Glomerular visceral epithelial cell (primary cell): ENCODE data around the gene PLXNA4.

Experiments
- DNase-seq: peaks from one replicate; pipeline ENCODE4 v3.0.0-alpha.2; 2016; ENCODE audit errors: extremely low spot score

The PLXNA4 gene

DNA sequence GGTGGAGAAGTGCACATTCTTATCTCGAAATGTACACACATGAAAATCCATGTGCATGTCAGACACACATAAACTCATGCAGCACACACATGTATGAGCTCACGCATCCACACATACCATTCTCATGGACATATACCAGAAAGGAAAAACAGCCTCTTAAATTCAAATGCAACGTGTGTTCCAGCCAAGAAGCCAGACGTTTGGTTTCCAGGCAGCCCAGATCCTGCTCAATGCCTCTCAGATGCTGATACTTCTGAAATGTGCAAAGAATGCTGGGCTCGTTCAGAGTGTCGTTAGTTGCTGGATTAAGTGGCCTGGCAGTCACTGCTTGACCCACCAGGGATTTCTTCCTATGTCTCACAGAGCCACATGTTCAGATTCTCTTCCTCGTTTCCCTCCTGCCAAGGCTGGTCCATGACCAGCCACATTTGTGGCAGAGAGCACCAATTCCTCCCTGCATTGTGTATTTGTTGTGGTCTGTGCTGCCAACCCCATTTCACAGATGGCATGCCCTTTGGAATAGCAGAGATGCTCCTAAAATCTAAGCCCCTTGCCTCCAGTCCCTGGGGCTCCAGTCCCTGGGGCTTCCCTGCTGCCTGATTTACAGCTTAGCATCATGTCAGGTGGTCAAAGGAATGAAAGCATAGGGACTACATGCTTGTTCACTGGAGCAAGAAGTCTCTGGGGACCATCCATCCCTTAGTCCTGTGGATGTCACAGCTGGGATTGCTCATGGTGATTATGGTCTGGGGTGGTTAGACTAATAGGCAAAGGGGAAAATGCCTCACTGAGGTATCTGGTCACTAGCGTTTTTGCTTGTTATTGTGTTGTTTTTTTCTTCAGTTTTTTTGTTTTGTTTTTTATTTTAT is 426.6 kb downstream of the PLXNA4 start:
- DNase-seq = no peak

DNA sequence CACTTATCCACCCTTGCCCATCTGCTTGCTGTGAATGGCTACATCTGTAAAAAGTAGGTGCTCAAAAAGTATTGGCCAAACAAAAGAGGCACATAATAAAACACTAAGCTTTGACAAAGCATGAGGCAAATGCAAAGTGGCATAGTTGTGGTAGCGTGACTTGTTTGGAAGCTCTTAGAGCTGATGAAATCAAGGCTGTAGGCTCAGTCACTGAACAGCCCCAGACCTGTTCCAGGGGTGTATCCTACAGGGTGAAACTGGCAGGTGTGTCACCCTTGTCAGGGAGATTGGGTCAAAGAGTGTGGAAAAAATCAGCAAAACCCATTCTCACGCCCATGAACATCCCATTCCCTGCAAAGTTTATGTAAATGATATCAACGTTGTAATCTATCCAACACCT is 427.4 kb downstream of the PLXNA4 start:
- DNase-seq = no peak

DNA sequence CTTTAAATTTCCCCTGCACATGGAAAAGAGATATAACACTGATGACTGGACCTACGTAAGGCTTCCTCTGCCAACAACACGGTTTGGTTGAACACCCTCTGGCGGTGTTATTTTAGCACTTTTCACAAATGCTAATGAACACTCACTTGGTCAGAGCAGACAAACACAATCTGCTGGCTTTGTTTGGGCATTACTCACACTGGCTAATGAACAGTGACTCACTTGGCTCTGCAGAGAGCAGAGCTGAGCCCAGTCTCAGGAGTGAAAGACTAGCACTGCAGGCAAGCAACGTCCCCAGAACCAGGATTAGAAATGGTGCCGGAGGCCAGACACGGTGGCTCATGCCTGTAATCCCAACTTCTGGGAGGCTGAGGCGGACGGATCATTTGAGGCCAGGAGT is 430.8 kb downstream of the PLXNA4 start:
- peak; percentile 35 for DNase-seq

DNA sequence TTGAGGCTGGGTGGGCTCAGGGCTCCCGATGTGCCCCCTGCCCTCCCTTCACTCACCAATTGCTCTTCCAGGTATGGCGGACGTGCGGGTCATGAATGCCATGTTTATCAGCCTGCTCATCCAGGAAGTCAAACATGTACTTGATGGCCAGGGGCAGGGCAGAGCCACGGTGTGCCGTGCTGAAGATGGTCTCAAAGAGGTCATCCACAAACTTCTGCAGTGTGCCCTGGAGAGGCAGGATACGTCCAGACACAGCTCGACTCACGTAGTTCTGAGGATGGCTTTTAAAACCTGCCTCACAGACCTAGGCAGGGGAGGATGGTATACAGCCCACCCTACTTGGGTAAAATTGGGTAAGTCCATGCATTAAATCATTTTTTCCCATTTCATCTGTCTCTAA is 431.2 kb downstream of the PLXNA4 start:
- no peak for DNase-seq

DNA sequence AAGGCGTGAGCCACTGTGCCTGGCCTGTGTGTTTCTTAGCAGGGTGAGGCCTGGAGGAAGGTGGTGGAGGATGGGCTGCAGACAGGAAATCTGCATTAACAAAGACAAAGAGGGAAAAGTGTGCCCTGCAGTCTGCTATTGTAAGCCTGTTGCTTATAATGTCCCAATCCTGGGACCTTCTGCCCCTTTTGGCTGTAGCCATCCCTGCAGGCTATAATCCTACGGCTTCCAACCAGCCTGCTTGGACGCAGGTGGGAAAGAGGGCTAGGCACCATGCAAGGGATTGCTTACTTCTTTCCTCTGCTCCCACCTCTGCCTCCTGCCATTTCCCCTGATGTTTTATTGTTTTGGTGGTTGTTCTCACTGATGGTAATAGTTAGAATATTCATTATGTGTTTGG is 434.3 kb downstream of the PLXNA4 start:
- DNase-seq = no peak

DNA sequence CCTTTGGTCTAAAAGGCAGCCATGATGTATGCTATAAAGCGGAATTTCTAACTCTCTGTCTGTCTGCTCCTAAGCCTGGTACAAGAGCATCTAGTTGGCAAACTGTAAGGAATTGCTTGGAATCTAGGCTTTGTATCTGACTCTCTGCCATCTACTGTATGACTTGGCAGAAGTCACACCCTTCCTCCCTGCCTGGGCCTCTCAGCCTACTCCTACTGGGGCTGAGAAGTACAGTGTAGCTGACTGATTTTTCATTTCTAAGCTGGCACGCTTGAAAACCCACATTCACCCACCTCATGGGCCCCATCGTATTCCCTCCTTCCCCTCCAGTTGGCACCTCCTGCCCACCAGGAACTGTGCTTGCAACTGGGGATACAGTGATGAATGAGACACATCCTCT is 435.2 kb downstream of the PLXNA4 start:
- DNase-seq = no peak

DNA sequence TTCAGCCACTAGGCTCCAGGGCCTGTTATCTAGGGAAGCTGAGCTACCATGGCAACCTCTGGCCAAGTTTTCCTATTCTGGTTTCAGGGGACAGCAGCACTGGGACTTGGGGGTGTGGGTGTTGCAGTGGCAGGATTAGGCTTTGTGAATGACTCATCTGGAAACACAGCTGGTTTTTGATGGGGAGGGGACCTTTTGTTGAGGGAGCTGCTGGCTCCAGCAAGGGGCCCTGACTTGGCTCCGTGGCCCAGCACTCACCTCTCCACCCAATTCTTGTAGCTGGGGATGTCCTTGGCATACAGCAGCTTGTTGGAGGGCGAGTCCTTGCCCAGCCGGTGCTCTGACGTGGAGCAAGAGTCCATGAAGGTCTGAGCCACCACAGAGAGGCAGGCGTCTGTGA is 435.9 kb downstream of the PLXNA4 start:
- DNase-seq = no peak

DNA sequence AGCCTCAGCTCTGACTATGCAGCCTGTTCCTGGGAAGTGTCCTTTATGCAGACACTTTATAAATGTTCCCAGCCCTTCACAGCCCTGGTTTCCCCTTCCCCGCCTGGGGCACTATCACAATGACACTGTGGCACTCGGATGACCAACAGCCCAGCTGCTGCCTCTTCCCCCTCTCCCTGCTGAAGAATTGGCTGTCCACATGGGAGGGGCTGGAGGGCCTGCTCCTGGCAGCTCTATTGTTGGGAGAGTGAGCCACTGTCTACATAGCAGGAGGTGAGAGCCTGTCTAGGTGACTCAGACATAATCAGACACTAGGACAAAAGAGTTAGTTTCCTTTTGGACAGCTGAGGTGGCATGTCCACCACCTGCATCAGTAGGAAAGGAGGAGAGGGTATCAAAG is 437.5 kb downstream of the PLXNA4 start:
- DNase-seq = no peak

DNA sequence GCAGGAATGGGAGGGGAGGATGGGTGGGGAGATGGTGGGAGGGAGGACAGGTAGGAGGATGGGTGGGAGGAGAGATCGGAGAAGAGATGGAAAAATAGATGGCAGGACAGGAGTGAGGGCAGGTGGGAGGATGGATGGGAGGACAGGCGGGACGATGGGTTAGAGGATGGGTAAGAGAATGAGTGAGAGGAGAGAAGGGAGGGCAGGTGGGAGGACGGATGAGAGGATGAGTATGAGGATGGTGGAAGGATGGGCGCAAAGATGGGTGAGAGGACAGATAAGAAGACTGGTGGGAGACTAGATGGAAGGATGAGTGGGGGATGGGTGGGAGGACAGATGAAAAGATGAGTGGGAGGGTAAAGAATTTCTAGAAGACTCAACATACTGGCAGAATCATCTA is 438.6 kb downstream of the PLXNA4 start:
- no peak for DNase-seq

DNA sequence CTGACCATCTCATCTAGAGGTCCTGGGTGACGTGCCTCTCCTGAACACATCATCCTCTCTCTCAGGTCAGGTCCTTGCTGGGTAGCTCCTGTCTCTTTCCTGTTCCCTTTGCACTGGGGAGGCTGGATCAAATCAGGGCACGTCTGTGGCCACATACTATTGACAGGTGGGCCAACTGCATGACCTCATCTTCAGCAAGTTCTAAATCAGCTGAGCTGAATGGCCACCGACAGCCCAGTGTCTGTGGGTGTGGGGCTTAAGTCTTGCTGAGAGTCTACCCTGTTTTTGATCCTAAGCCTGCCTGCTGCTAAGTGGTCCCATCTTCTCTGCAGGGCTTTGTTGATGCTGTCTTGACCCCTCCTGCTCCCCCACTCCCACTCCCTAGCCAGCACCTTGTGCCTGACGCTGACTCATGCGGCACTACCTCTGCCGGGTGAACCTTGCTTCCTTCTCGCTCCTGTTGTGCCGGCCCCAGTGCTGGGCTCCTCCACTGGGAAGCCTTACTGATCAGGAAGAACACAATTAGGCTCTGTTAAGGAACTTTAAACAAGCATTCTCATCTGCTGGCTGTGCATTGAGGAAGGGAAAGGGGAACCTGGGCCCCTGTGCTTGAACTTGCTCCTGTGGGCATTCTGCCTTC is 440.4 kb downstream of the PLXNA4 start:
- no peak for DNase-seq

DNA sequence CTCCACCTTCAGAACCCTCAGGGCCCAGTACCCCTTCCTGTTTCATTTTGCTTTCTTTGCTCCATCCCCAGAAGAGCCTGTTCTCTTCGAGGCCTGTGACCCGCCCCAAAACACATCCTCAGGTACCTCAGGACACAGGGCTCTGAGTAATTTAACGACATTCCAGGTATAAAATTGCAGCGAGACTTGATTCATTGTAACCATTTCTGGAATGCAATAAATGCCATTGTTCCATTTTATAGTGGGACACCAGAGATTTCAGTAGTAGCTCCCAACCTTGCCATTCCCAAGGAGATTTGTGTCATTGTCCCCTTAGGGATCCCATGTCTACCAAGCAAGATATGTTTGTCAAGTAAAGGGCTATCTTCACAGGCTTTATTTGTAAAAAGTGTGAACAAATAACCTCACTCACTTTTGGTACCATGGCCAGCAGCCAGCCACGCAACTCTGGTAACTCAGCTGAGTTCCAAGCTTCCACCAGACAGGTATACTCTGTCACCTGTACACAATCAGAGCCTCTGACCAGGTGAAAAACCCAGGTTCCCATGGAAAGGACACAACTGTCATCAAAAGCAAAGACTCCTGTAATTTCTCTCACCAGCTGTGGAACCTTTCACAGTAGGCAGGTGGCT is 441.3 kb downstream of the PLXNA4 start:
- no peak for DNase-seq

DNA sequence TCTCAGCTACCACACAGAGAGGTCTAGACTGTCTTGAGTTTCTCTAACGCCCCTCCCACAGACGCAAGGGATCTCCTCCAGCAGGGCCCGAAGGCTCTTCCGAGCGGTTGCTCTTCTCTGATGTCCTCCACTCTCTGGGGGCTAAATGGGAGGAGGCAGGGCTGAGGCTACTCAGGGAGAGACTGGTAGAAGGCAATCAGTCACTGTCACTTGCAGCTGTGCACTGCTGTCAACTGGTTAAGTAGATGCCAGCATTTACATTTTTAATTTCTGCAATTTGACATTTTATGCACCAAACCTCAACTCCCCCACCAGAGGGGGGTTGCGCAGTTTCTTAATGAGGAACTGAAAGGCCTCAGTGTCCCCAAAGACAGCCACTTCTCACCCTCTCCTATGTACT is 442.8 kb downstream of the PLXNA4 start:
- DNase-seq = no peak

DNA sequence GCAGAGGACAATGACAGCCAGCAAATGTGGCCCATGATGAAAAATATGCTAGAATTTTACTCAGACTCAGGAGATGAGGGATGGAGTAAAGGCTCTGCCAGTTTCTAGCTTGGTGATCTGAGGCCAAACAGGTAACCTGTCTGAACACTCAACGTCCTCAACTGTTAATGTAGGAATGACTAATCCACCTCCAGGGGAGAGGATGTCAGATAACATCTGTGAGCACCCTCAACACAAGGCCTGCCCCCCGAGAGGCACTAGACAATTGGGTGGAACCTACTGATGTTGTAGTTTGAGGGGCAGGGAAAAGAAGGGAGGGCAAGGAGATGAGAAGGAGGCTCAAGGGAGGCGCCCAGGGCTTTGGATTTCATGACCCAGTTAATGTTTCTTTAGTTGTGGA is 445.1 kb downstream of the PLXNA4 start:
- DNase-seq = no peak

DNA sequence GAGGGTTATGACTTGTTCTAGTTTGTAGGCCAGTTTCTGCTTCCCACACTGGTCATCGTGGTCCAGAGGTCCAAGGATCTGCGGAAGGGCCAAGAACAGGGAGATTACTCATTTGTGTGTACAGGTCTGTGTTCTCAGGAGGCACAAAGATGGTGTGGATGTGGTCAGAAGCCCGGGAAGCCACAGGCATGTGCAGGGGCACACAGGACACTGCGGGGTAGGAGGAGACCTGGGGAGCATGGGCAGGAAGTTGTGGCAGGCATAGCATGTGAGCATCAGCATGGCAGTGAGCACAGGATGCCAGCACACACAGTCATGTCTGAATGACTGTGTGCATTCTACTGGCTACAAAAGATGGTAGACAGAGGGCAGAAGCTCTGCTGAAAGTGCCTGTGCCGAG is 445.8 kb downstream of the PLXNA4 start:
- DNase-seq = peak; percentile 69

DNA sequence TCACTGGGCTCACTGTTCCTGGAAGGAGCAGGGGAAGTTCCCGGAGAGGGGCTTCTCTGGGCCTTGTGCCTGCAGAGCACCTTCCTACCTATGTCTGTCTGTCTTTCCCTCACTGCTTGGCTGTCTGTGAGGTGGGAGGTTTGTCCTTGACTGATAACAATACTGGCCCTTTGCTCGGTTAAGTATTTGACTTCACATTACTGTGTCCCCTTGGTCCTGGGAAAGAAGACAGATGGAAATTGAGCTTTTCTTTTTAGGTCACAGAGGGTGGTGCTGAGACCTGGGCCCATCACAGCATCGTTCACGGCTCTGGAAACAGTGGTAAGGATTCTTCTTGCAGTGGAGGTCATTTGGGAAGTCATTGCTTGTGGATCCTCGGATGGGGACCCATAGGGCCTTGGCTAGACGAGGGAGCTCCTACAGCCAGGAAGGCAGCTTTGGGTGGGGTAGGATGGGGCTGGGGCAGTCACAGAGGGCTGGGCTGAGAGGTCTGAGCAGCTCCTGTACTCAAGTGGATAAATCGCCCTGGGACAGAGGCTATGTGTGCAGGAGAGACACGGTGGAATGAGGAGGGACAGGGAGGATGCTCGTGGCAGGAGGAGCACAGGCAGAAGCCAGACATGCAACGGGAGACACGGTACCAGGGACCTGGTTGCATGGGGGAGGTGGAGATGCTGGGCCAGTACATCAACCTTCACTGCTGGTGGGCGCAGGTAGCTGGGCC is 450.2 kb downstream of the PLXNA4 start:
- no peak for DNase-seq

DNA sequence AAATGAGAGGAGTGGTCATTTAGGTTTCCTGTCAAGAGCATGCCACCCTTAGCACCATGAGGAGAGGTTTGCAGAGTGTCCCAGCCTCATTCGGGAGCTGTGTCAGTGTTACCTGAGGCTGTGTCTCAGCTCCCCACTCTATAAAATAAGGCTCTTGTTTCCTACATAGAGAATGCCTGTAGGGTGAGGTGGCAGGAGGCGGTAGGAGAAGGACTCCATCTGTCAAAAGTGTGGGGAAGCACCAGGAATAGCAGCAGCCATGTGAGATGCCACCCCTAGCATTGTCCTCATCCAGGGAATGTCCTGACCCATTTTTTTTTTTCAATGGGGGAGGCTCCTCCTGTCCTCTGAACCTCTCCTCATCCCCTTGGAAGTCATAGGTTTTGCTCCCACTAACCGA is 451.2 kb downstream of the PLXNA4 start:
- DNase-seq = no peak

DNA sequence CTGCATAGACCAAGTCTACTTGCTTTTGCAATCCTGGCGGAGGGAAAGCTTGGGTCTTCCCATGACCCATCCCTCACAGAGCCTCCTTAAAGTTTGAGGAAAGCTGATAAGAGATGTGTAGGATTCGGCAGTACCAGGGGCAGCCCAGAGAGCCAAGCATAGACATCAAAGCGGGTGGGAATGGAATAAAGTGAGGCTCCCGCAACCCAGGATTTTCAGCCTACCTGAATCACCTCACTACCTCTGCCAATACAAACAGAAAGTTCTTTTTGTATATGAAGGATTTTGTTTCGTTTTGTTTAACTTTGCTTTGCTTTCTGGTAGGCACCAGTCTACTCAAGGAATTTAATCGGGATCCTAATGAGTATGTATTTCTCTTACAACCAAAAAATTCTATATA is 451.7 kb downstream of the PLXNA4 start:
- no peak for DNase-seq

DNA sequence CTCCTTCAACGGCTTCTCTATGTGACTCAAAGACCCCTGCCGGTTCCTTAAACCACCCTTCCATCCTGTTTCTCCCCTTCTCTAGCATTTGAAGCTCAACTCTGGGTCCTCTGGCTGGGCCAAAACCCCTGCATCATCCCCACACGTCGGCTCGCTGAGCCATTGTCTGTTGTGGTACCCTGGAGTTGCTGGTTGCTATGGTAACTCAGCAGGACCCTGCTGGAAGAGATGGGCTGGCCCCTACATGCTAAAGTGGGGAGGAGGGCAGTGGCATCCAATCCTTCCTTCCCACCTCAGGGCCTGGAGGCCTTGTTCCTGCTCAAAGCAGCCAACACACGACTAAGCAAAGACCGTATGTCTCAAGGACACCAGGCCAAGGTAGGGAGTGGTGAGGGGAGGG is 452.5 kb downstream of the PLXNA4 start:
- DNase-seq = no peak

DNA sequence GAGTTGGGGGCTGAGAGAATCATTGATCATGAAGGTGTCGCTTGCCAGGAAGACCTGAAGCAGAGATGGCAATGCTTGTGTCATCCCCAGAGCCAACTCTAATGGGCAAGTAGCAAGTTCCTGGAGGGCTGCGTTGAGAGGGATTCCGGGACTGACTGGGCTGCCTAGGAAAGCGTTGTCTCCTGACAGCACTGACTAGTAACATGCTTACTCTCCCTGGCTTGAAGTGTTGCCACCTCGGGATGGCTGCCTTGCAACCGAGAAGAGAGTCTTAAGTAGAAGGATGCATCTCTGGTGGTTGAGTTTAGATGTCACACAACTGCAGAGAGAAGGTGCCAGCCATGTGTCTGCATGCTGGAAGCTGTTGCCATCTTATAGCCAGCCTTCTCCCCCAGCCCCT is 453.4 kb downstream of the PLXNA4 start:
- DNase-seq = no peak

DNA sequence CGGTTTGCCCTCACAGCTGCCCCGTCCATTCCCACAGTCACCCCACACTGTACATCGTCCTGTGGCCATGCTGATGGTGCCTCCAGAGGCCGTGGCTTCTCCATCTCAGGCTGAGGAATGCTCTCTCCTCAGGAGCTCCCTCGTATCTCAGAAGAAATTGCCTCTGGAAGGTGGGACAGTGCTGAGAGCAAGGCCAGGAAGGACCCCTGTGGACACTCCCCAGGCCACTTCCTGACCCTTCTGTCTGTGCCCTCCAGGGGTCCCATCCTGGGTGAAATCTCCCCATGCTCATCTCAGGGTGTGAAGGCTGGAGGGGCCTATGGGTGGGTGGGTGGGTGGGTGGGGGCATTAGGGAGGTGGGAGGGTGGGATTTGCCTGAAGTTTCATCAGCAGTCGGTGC is 454.3 kb downstream of the PLXNA4 start:
- DNase-seq = no peak

DNA sequence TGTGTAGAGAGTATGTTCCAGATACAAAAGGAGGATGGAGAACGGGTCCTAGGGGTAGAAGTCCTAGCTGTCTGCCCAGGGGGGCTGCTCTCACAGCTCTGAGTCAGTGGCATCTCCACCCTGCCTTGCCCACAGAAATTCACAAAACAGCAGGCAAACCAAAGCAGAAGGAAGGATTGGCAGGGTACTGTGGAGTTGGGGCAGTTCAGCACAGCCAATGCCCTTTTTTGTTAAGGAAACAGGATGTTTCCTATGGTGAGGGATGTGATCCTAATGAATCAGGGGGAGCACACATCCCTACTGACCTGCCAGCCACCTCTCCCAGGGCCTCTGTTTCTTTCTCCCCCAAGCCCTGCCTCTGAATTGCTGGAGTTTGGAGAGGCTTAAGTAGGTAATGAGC is 457.6 kb downstream of the PLXNA4 start:
- DNase-seq = no peak

DNA sequence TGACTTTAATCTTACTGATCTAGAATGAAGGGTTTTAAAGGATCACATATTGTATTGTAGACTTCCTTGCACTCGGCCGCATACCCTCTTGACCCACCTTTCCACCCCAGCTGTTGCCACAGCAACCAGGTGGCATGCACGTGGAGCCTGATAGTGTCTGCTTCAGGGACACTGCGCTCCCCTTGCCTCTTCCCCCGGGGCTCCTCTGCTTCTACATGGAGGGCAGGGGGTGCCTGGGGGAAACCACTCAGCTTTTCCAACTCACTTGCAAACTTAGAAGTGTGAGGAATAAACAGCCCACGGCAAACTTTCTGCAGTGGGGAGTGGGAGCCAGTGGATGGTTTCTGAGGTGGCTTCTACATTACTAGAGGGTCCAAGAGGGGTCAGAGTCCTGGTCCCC is 458.6 kb downstream of the PLXNA4 start:
- no peak for DNase-seq
